Measurements from ENCODE around the gene RBCK1.
A peak's percentile ranks its signal among the peaks of the same experiment; 100 is the strongest.
"Not testable (repeated sequence)": the region's sequence is repeated elsewhere in the genome, so short reads cannot be mapped to it uniquely, and the experiment has no call there.

RBCK1 gene

DNA sequence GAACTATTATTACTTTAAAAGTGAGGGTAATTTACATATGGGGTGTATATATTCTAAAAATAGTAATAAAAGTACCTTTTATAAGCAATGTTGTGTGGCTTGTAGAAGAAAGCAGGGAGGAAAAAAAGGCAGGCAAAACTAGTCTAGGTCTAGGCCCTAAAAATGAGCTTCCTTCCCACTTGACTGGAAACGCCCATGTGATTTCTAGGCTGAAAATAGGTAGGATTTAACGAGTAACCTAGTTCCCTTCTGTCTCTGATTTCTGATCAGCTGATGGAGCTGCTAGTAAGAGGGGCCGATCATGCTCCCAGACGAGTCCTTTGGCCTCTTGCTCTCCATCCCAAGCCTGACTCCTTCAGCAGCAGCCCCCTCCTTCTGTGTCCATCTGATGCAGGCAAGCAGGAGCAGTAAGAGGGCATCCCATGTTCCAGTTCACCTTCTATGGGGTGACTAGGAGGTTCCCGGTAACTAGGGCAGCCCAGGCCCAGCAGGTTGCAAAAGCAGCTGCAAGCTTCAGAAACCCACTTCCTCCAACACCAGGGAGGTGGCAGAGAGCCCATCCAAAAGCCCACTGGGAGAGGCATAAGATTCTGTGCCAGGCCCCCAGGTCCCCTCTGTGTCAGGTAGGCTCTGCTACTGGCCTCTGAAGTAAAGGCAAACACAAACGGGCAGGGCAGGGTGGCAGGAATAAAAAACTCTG is 29.8 kb downstream of the RBCK1 start:
- peaks cover 90% of the 10 kb centered on the region for H3K36me3 ChIP-seq (ENCODE audit: control insufficient read depth, insufficient read depth, low read length, severe bottlenecking)
- H3K9ac ChIP-seq (ENCODE audit: low read length): no peak overlapping the region
- no peak overlapping the region for H3K4me3 ChIP-seq (ENCODE audit: low read length)
- H3K27me3 ChIP-seq (replicated peaks; ENCODE audit: control insufficient read depth, insufficient read depth, low read length): no peaks in the 10 kb centered on the region
- H3K4me1 ChIP-seq (ENCODE audit: control insufficient read depth, insufficient read depth, low read length): no peaks in the 10 kb centered on the region
- no peaks in the 10 kb centered on the region for H3K9me3 ChIP-seq (ENCODE audit: control insufficient read depth, low read length)
- no peak for DNase-seq (ENCODE audit: low read depth)

DNA sequence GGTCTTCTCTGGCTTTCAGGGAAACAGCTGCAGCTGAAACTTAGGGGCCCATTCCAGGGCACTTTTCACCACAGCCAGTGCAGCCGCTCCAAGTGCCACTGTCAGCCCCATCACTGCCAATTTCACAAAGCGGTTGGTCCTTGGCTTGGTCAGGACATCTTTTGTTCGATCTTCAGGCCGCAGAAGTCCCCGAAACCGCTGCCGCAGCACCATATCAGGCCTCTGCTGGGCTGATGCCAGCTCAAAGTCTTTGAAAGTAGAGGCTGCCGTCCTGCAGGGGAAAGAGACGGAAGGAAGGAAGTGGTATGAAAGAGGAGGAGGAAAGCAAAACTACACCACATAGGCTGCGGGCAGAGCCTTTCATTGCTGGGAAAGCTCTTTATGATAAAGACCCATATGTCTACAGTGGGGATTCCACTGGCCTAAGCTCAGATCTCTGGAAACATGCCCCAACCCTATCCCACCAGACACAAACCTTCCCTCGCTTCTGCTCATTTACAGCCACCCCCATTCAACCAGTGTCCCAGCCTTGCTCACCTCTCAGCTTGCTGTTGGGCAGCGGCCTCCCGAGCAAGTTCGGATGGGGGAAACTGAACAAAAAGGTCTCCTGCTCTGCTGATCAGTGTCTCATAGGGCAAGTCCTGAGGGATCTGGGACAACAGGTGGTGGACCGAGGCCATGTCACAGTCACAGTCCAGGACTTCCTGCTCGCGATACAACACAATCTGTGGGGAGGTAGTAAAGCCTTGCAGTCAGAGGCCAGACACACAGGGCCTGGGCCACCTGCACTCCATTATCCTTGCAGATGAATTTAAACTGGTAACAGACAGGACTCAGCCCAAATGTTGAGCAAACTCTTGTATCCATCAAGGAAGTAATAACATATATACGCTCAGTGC is 30.7 kb downstream of the RBCK1 start:
- no peak for DNase-seq (ENCODE audit: low read depth)
- no peak overlapping the region for H3K4me3 ChIP-seq (ENCODE audit: low read length)
- H3K9ac ChIP-seq (ENCODE audit: low read length): no peak overlapping the region
- no peaks in the 10 kb centered on the region for H3K27me3 ChIP-seq (replicated peaks; ENCODE audit: control insufficient read depth, insufficient read depth, low read length)
- H3K9me3 ChIP-seq (ENCODE audit: control insufficient read depth, low read length): no peaks in the 10 kb centered on the region
- H3K4me1 ChIP-seq (ENCODE audit: control insufficient read depth, insufficient read depth, low read length): peaks cover 5% of the 10 kb centered on the region
- peaks cover 92% of the 10 kb centered on the region for H3K36me3 ChIP-seq (ENCODE audit: control insufficient read depth, insufficient read depth, low read length, severe bottlenecking)

DNA sequence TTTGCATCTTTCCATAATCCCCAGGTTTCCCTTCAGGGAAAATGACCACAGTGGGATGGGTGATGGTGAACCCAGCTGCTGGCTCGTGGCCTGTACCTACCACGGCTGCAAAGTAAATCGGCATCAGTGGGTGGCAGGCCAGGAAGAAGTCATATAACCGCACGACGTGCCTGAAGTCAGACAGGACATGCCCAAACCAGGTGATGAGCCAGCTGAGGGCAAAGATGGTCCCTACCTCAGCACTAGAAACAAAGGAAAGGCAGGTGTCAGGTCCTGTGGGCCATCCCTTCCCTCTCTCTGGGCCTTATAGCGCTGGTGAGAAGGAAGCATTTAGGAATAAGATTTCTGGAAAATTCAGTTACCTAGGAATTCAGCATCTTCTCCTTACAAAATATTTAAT is 32.0 kb downstream of the RBCK1 start:
- Histone ChIP-seq H3K9ac (ENCODE audit: low read length) (no peak overlapping the region), H3K4me1 (ENCODE audit: control insufficient read depth, insufficient read depth, low read length) (peaks cover 18% of the 10 kb centered on the region), H3K9me3 (ENCODE audit: control insufficient read depth, low read length) (no peaks in the 10 kb centered on the region), H3K36me3 (ENCODE audit: control insufficient read depth, insufficient read depth, low read length, severe bottlenecking) (peaks cover 86% of the 10 kb centered on the region), H3K27me3 (replicated peaks; ENCODE audit: control insufficient read depth, insufficient read depth, low read length) (no peaks in the 10 kb centered on the region), H3K4me3 (ENCODE audit: low read length) (no peak overlapping the region)
- no peak for DNase-seq (ENCODE audit: low read depth)

DNA sequence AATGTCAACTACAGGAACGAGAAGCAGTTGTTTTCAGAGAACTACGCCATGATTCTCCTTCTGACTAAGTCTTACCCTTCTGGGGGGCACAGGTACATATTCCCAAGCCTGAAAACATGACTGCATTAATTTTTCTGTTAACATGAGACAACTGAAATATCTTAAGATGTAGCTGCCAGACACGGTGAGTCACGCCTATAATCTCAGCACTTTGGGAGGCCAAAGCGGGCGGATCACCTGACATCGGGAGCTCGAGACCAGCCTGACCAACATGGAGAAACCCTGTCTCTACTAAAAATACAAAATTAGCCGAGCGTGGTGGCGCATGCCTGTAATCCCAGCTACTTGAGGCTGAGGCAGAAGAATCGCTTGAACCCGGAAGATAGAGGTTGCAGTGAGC is 32.5 kb downstream of the RBCK1 start:
- no peak overlapping the region for H3K9ac ChIP-seq (ENCODE audit: low read length)
- peaks cover 83% of the 10 kb centered on the region for H3K36me3 ChIP-seq (ENCODE audit: control insufficient read depth, insufficient read depth, low read length, severe bottlenecking)
- no peaks in the 10 kb centered on the region for H3K9me3 ChIP-seq (ENCODE audit: control insufficient read depth, low read length)
- no peak overlapping the region for H3K4me3 ChIP-seq (ENCODE audit: low read length)
- no peaks in the 10 kb centered on the region for H3K27me3 ChIP-seq (replicated peaks; ENCODE audit: control insufficient read depth, insufficient read depth, low read length)
- H3K4me1 ChIP-seq (ENCODE audit: control insufficient read depth, insufficient read depth, low read length): peaks cover 23% of the 10 kb centered on the region
- DNase-seq (ENCODE audit: low read depth): no peak

DNA sequence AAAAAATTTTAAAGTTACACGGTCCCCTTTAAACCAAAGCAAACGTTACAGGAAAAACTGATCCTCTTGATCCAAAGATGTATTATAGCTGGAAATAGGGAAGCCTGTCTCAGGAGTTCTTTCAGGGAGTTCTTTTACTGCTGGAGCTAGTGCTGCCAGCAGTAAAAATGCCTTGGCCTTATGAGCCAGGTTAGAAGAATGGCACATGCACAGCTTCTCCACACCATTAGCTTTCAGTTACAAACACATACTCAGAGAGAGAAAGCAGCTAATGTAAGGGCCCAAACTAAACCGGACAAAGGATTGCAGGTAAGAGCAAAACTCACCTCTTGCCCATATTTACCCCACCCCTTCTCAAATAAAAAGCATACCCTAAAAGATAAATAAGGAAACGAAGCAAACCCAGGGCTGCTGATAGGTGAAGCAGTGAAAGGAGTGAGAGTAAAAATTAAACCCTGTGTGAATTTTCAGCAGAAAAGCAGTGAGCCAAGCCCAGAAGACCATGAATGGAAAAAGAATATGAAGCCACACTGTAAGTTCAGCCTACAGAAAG is 35.2 kb downstream of the RBCK1 start:
- Histone ChIP-seq H3K9me3 (ENCODE audit: control insufficient read depth, low read length) (no peaks in the 10 kb centered on the region), H3K36me3 (ENCODE audit: control insufficient read depth, insufficient read depth, low read length, severe bottlenecking) (peaks cover 69% of the 10 kb centered on the region), H3K9ac (ENCODE audit: low read length) (no peak overlapping the region), H3K27me3 (replicated peaks; ENCODE audit: control insufficient read depth, insufficient read depth, low read length) (no peaks in the 10 kb centered on the region), H3K4me1 (ENCODE audit: control insufficient read depth, insufficient read depth, low read length) (peaks cover 28% of the 10 kb centered on the region), H3K4me3 (ENCODE audit: low read length) (no peak overlapping the region)
- no peak for DNase-seq (ENCODE audit: low read depth)

DNA sequence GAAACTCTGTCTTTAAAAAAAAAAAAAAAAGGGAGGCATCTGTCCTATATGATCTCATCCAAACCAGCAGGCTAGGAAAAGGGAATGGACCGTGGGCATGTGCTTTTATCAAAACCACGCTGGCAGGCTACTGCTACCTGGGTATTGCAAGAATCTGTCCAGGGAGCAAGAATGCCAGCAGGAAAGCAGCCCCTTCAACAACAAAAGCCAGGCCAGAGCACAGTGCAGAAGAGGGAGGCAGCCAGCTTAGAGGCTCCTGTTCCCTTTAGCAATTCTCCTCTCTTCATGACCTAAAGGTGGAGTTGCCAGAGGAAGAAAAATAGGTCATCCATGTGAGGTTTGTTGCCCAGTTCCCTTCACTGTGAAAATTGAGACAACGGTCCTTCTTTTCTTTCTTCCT is 36.0 kb downstream of the RBCK1 start:
- Histone ChIP-seq H3K9me3 (ENCODE audit: control insufficient read depth, low read length) (no peaks in the 10 kb centered on the region), H3K4me1 (ENCODE audit: control insufficient read depth, insufficient read depth, low read length) (peaks cover 28% of the 10 kb centered on the region), H3K36me3 (ENCODE audit: control insufficient read depth, insufficient read depth, low read length, severe bottlenecking) (peaks cover 61% of the 10 kb centered on the region), H3K9ac (ENCODE audit: low read length) (peak overlapping the region; percentile 7), H3K27me3 (replicated peaks; ENCODE audit: control insufficient read depth, insufficient read depth, low read length) (no peaks in the 10 kb centered on the region), H3K4me3 (ENCODE audit: low read length) (no peak overlapping the region)
- DNase-seq (ENCODE audit: low read depth): no peak

DNA sequence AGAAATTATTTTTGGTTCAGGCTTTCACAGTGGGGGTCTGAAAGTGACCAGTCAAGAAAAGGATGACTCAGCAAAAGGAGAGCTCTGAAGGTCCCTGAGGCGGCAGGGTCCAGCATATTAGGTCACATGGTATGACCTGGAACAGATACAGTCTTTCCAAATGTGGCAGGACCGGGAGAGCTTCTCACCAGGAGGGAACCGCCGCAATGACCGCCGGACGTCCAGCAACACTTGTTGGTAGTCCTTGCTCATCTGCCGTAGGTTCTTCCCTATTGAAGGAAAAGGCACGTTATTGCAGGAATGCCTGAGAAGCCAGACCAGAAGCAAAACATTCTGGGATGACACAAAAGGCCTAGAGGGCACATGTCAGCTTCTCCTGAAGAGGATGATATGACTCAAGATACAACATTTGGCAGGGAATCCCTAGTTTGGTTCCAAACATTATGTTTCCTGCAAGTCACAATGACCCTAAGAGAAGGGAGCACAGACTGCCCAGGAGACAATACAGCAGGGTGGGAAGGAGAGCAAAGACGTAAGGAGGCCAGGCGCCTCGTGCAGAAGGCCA is 36.8 kb downstream of the RBCK1 start:
- peak; percentile 19 for DNase-seq (ENCODE audit: low read depth)
- H3K4me3 ChIP-seq (ENCODE audit: low read length): no peak overlapping the region
- peaks cover 52% of the 10 kb centered on the region for H3K36me3 ChIP-seq (ENCODE audit: control insufficient read depth, insufficient read depth, low read length, severe bottlenecking)

DNA sequence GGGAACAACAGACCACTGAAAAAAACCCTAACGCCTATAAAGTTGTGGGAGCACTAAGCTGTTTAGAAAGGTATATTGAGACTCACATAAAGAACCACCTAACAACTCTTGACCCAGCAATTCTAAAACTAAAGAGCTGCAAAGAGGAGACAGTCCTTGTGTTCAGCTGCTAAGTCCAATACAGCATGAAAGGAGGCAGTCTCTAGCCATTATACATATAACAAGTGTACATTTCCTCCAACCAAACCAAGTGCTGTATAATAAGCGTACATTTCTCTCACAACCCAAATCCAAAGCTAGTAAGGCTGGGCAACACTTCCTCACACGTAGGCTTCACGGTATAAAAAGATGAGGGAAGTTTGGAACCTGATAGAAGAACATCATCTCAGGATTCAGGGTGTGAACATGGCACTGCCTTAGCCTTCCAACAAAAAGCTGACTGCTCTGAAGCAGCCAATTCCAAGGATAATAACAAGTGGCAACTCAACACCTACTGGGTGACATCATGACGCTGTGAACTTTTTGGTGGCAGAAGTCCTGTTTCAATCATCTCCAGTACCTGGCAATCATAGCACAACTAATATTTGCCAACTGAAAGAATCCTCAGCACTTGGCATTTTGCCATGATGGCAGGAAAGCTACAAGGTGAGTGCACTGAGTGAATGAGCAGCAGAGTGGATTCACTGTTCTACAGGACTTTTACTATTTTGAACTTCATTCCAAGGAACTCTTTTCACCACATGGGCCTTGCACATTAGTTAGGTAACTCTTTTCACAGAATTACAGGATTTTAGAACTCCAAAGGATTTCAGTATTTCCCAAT is 37.6 kb downstream of the RBCK1 start:
- DNase-seq (ENCODE audit: low read depth): no peak
- Histone ChIP-seq H3K27me3 (replicated peaks; ENCODE audit: control insufficient read depth, insufficient read depth, low read length) (no peaks in the 10 kb centered on the region), H3K4me1 (ENCODE audit: control insufficient read depth, insufficient read depth, low read length) (peaks cover 28% of the 10 kb centered on the region), H3K36me3 (ENCODE audit: control insufficient read depth, insufficient read depth, low read length, severe bottlenecking) (peaks cover 46% of the 10 kb centered on the region), H3K9ac (ENCODE audit: low read length) (no peak overlapping the region), H3K9me3 (ENCODE audit: control insufficient read depth, low read length) (no peaks in the 10 kb centered on the region), H3K4me3 (ENCODE audit: low read length) (no peak overlapping the region)

More for the DNA sequence above, 36.8 kb downstream of the RBCK1 start:
- no peaks in the 10 kb centered on the region for H3K9me3 ChIP-seq (ENCODE audit: control insufficient read depth, low read length)
- peak overlapping the region; percentile 7 for H3K9ac ChIP-seq (ENCODE audit: low read length)
- H3K4me1 ChIP-seq (ENCODE audit: control insufficient read depth, insufficient read depth, low read length): peaks cover 28% of the 10 kb centered on the region
- H3K27me3 ChIP-seq (replicated peaks; ENCODE audit: control insufficient read depth, insufficient read depth, low read length): no peaks in the 10 kb centered on the region

DNA sequence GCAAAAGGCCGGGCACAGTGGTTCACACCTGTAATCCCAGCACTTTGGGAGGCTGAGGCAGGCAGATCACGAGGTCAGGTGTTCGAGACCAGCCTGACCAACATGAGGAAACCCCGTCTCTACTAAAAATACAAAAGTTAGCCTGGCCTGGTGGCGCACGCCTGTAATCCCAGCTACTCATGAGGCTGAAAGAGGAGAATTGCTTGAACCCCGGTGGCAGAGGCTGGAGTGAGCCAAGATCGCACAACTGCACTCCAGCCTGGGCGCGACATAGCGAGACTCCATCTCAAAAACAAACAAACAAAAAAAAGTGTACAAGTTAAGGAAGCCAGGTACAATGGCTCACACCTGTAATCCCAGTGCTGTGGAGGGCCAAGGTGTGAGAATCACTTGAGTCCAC is 43.9 kb downstream of the RBCK1 start:
- not testable (repeated sequence) for H3K27me3 ChIP-seq (replicated peaks; ENCODE audit: control insufficient read depth, insufficient read depth, low read length)

DNA sequence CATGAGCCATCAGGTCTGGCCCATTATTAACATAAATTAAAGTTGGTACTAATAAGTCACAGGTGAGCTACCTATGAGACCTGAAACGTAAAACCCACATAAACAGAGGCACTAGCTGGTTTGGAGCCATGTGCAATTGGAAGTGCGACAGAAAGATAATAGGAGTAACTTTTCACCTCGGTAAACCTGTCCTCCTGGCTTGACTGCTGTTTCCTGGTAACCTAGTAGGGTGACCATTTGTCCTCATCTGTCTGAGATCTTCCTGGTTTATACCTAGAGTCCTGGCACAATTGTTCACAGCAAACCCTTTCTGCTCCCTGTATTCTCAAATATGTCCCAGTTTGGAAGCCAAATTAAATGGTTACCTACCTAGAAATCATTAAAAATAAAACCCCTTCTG is 46.9 kb downstream of the RBCK1 start:
- Histone ChIP-seq H3K27me3 (replicated peaks; ENCODE audit: control insufficient read depth, insufficient read depth, low read length) (no peaks in the 10 kb centered on the region), H3K4me1 (ENCODE audit: control insufficient read depth, insufficient read depth, low read length) (peaks cover 24% of the 10 kb centered on the region), H3K9ac (ENCODE audit: low read length) (no peak overlapping the region), H3K9me3 (ENCODE audit: control insufficient read depth, low read length) (no peaks in the 10 kb centered on the region), H3K36me3 (ENCODE audit: control insufficient read depth, insufficient read depth, low read length, severe bottlenecking) (peaks cover 9% of the 10 kb centered on the region), H3K4me3 (ENCODE audit: low read length) (no peak overlapping the region)
- DNase-seq (ENCODE audit: low read depth): no peak

More for the DNA sequence above, 43.9 kb downstream of the RBCK1 start:
- H3K9ac ChIP-seq (ENCODE audit: low read length); H3K9me3 ChIP-seq (ENCODE audit: control insufficient read depth, low read length); H3K4me3 ChIP-seq (ENCODE audit: low read length); DNase-seq (ENCODE audit: low read depth); H3K4me1 ChIP-seq (ENCODE audit: control insufficient read depth, insufficient read depth, low read length); H3K36me3 ChIP-seq (ENCODE audit: control insufficient read depth, insufficient read depth, low read length, severe bottlenecking): not testable (repeated sequence)

Data from adipocyte (in vitro differentiated cells).